Neutrophil (primary cell): ENCODE results near the gene RPL29.
"Not testable (repeated sequence)": the region's sequence is repeated elsewhere in the genome, so short reads cannot be mapped to it uniquely, and the experiment has no call there.

Source experiments
- H3K27ac ChIP-seq: fragments of 200-600 bp; sonication (generic); 2 replicates; pipeline ENCODE4 v1.5.1; 2016; ENCODE audit warnings: mild to moderate bottlenecking, moderate library complexity
- H3K27me3 ChIP-seq: fragments of 200-600 bp; sonication (generic); 2 replicates; pipeline ENCODE4 v1.6.0; 2016; ENCODE audit warnings: mild to moderate bottlenecking
- H3K36me3 ChIP-seq: fragments of 200-600 bp; sonication (generic); 2 replicates; pipeline ENCODE4 v1.5.1; 2017
- H3K4me1 ChIP-seq, 2 experiments: fragments of 200-600 bp in 1 of 2; sonication (generic) in 1 of 2; 1 replicate in 1 of 2; 2 replicates in 1 of 2; pipeline versions ENCODE4 v1.5.1 to v1.6.1; 2013 to 2016; ENCODE audit warnings: low read depth in 1 of 2, low read length in 1 of 2, mild to moderate bottlenecking in 1 of 2, moderate library complexity in 1 of 2; ENCODE audit not compliant: control insufficient read depth in 1 of 2, insufficient read depth in 1 of 2
- H3K4me3 ChIP-seq, 2 experiments: fragments of 200-600 bp in 1 of 2; sonication (generic) in 1 of 2; 1 replicate in 1 of 2; 2 replicates in 1 of 2; pipeline ENCODE4 v1.5.1; 2013 to 2016; ENCODE audit warnings: low read depth in 1 of 2, low read length in 1 of 2, mild to moderate bottlenecking in 1 of 2, moderate library complexity in 1 of 2
- H3K9me3 ChIP-seq: fragments of 200-600 bp; sonication (generic); 2 replicates; pipeline ENCODE4 v1.5.1; 2016
- CTCF ChIP-seq: fragments of 200-600 bp; sonication (generic); IDR thresholded peaks from 2 replicates; pipeline ENCODE4 v1.5.1; 2016; ENCODE audit warnings: antibody characterized with exemption

The RPL29 gene

DNA sequence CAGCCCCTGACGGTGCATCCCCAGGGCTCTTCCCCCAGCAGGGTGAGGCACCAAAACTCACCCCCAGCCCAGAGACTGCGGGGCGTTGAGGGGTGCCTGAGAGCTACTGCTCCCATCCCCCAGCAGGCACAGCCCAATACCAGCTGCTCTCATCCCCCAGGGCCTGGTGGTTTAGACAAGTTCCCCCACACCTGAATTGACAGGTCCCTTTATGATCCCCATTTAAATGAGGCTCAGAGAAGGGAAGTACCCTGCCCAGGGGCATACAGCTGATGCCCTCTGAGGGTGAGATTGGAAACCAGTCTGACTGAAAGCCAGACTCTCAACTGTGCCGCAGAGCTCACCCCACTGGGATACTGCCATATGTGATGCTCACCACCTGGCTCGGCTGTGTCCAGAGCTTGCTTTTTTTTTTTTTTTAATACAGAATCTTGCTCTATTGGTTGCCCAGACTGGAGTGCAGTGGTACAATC lies 40.6 kb upstream of the RPL29 start:
- no peaks in the 10 kb centered on the region for H3K9me3 ChIP-seq
- H3K27ac ChIP-seq = no peak overlapping the region
- H3K4me3 ChIP-seq = no peak overlapping the region
- no peaks in the 10 kb centered on the region for H3K4me1 ChIP-seq
- H3K36me3 ChIP-seq = no peaks in the 10 kb centered on the region
- no peaks in the 10 kb centered on the region for H3K27me3 ChIP-seq
- TF ChIP-seq CTCF = no peak

- TF ChIP-seq CTCF = no peak
- Histone ChIP-seq H3K27ac (no peak overlapping the region), H3K4me1 (no peaks in the 10 kb centered on the region), H3K36me3 (no peaks in the 10 kb centered on the region), H3K4me3 (no peak overlapping the region), H3K9me3 (no peaks in the 10 kb centered on the region), H3K27me3 (no peaks in the 10 kb centered on the region)
These were observed 39.0 kb upstream of the RPL29 start for GRCh38 chr3:52034651-52035050.

DNA sequence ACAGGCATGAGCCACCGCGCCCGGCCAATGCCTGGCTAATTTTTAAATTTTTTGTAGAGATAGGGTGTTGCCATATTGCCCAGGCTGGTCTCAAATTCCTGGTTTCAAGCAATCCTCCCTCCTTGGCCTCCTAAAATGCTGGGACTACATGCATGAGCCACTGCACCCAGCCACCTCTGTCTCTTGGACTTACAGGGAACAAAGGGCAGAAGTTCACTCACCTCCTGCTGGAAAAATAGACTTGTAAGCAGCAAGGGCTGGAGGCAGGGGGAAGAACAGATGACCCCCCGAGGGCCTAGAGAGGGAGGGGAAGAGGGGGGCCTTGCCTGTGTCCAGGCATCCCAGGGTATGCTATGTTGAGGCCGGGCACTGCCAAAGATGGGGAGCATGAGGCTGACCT lies 38.5 kb upstream of the RPL29 start:
- TF ChIP-seq CTCF = no peak
- no peaks in the 10 kb centered on the region for H3K27me3 ChIP-seq
- H3K4me3 ChIP-seq = no peak overlapping the region
- no peaks in the 10 kb centered on the region for H3K4me1 ChIP-seq
- no peaks in the 10 kb centered on the region for H3K9me3 ChIP-seq
- no peaks in the 10 kb centered on the region for H3K36me3 ChIP-seq
- no peak overlapping the region for H3K27ac ChIP-seq

GRCh38 chr3:52033748-52034147 lies 38.1 kb upstream of the RPL29 start:
- H3K9me3 ChIP-seq, H3K4me1 ChIP-seq, H3K27me3 ChIP-seq, H3K4me3 ChIP-seq, H3K36me3 ChIP-seq, H3K27ac ChIP-seq: not testable (repeated sequence)

GRCh38 chr3:52032702-52033408 lies 37.2 kb upstream of the RPL29 start:
- H3K27ac ChIP-seq = no peak overlapping the region
- no peaks in the 10 kb centered on the region for H3K4me1 ChIP-seq

More at GRCh38 chr3:52032702-52033408, 37.2 kb upstream of the RPL29 start:
- Histone ChIP-seq H3K4me3 (no peak overlapping the region), H3K9me3 (no peaks in the 10 kb centered on the region), H3K36me3 (no peaks in the 10 kb centered on the region), H3K27me3 (no peaks in the 10 kb centered on the region)
- no peak for TF ChIP-seq CTCF
